Body of pancreas (tissue), 4 donors: ENCODE measurements around the gene EMILIN1.

Source experiments
- POLR2A ChIP-seq, 3 donors: fragments of 450-650 bp; IDR thresholded peaks; one replicate each; pipeline ENCODE4 v1.6.1; 2016; ENCODE audit warnings: antibody characterized with exemption in 3 of 3, mild to moderate bottlenecking in 2 of 3
- TF ChIP-seq, protein P1 (sequence below), 7 experiments: fragments of 450-650 bp in 4 of 7; fragments of 200-600 bp in 3 of 7; sonication (generic) in 3 of 7; IDR thresholded peaks; one replicate each; pipeline ENCODE4 v1.5.1; 2016 to 2019; ENCODE audit warnings: antibody characterized with exemption in 7 of 7

GRCh38 chr2:27088634-27089033 is 10.2 kb downstream of the EMILIN1 start:
- TF ChIP-seq, protein P1, sequence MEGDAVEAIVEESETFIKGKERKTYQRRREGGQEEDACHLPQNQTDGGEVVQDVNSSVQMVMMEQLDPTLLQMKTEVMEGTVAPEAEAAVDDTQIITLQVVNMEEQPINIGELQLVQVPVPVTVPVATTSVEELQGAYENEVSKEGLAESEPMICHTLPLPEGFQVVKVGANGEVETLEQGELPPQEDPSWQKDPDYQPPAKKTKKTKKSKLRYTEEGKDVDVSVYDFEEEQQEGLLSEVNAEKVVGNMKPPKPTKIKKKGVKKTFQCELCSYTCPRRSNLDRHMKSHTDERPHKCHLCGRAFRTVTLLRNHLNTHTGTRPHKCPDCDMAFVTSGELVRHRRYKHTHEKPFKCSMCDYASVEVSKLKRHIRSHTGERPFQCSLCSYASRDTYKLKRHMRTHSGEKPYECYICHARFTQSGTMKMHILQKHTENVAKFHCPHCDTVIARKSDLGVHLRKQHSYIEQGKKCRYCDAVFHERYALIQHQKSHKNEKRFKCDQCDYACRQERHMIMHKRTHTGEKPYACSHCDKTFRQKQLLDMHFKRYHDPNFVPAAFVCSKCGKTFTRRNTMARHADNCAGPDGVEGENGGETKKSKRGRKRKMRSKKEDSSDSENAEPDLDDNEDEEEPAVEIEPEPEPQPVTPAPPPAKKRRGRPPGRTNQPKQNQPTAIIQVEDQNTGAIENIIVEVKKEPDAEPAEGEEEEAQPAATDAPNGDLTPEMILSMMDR (IDR thresholded peaks at IDR 0.05): no peak
- TF ChIP-seq POLR2A (IDR thresholded peaks at IDR 0.05): no peak
